CD4-positive, alpha-beta T cell (primary cell): ENCODE measurements around the gene FCGBP. TPM values are rescaled to one million over a fixed set of nuclear protein-coding genes. Genes with fewer than 3 reads are reported as not detected.

Source experiments
- ATAC-seq: fragments of 200-7000 bp; cut with Tn5 transposase; one replicate; pipeline ENCODE4 v1.10.0; 2022; ENCODE audit warnings: mild to moderate bottlenecking; ENCODE audit not compliant: poor library complexity
- CTCF ChIA-PET: fragments of 350-600 bp; sonication (Branson Sonifier 250); formaldehyde crosslinking; loops from one replicate; lab custom pipeline; 2021; ENCODE audit warnings: antibody characterized with exemption, inconsistent platforms; lab: Charles Lee
- POLR2A ChIA-PET: fragments of 350-600 bp; sonication (Branson Sonifier 250); formaldehyde crosslinking; loops from one replicate; lab custom pipeline; 2021; ENCODE audit warnings: antibody characterized with exemption, inconsistent platforms; lab: Charles Lee
- DNase-seq, 14 experiments: peaks; one replicate each; pipeline ENCODE4 v3.0.0-alpha.2; 2013 to 2020; ENCODE audit warnings: mixed read lengths in 2 of 14
- H3K27ac ChIP-seq, 2 donors: one replicate each; pipeline versions ENCODE4 v1.5.1 to v1.7.0; 2013; ENCODE audit warnings: low read length in 2 of 2, low read depth in 1 of 2, mild to moderate bottlenecking in 1 of 2
- H3K27me3 ChIP-seq, 2 experiments: 1 replicate in 1 of 2; 2 replicates in 1 of 2; pipeline versions ENCODE4 v1.6.1 to v1.7.0; 2013; ENCODE audit warnings: low read length in 2 of 2, control low read depth in 1 of 2, mild to moderate bottlenecking in 1 of 2, moderate library complexity in 1 of 2; ENCODE audit not compliant: insufficient read depth in 2 of 2, control insufficient read depth in 1 of 2
- H3K36me3 ChIP-seq: one replicate; pipeline ENCODE4 v1.6.1; 2013; ENCODE audit warnings: low read length, control low read depth; ENCODE audit not compliant: insufficient read depth
- H3K4me1 ChIP-seq: one replicate; pipeline ENCODE4 v1.6.1; 2013; ENCODE audit warnings: low read length, control low read depth; ENCODE audit not compliant: insufficient read depth
- H3K4me3 ChIP-seq: one replicate; pipeline ENCODE4 v1.5.1; 2013; ENCODE audit warnings: mild to moderate bottlenecking, low read length, moderate library complexity
- H3K9me3 ChIP-seq, 2 experiments: 1 replicate in 1 of 2; 2 replicates in 1 of 2; pipeline versions ENCODE4 v1.6.1 to v1.7.0; 2013; ENCODE audit warnings: low read length in 2 of 2, mild to moderate bottlenecking in 2 of 2, control low read depth in 1 of 2, moderate library complexity in 1 of 2; ENCODE audit not compliant: control insufficient read depth in 1 of 2, insufficient read depth in 1 of 2
- H3K27ac Mint-ChIP-seq: one replicate; pipeline ENCODE4 v1.8.0; 2020; ENCODE audit warnings: mixed read lengths
- H3K27me3 Mint-ChIP-seq: one replicate; pipeline ENCODE4 v1.8.0; 2021; ENCODE audit warnings: mixed read lengths
- H3K36me3 Mint-ChIP-seq: one replicate; pipeline ENCODE4 v1.8.0; 2021; ENCODE audit warnings: low read depth, mixed read lengths
- H3K4me1 Mint-ChIP-seq: one replicate; pipeline ENCODE4 v1.8.0; 2021; ENCODE audit warnings: low read depth, mixed read lengths
- H3K4me3 Mint-ChIP-seq: one replicate; pipeline ENCODE4 v1.8.0; 2020; ENCODE audit warnings: mild to moderate bottlenecking, mixed read lengths
- H3K9me3 Mint-ChIP-seq: one replicate; pipeline ENCODE4 v1.8.0; 2020; ENCODE audit warnings: mixed read lengths
- CTCF ChIP-seq: fragments of 200-600 bp; IDR thresholded peaks from one replicate; pipeline ENCODE4 v1.8.0; 2022; ENCODE audit warnings: antibody characterized with exemption, mild to moderate bottlenecking
- intact Hi-C, 2 experiments: fragments of 100-400 bp; cut with DNase I in 1 of 2; cut with micrococcal nuclease in 1 of 2; formaldehyde crosslinking; loops; one replicate each; pipeline versions ENCODE4 v1.15.1 to v1.9.0; 2023 to 2025; cut with DNase I, micrococcal nuclease
- total RNA-seq, 174 experiments: library from RNA in 2 of 174; stranded (reverse) in 2 of 174; gene quantifications; one replicate each; pipeline ENCODE4 v1.2.3 and lab custom pipeline; 2021 to 2026

Gene FCGBP
- total RNA-seq, 2 experiments from 2014 or later, result 16.3 to 19.1 TPM

GRCh38 chr19:39919976-39920375 is 14.5 kb downstream of the FCGBP start:
- Histone ChIP-seq H3K4me3 (no peak overlapping the region), H3K27ac (no peak overlapping the region), H3K27me3 (no peaks in the 10 kb centered on the region), H3K9me3 (peaks cover 0 to 4% of the 10 kb centered on the region in 2 experiments), H3K36me3 (no peaks in the 10 kb centered on the region), H3K4me1 (peaks cover 6% of the 10 kb centered on the region)
- Mint-ChIP-seq H3K27ac (no peak overlapping the region), H3K4me1 (peaks cover 21% of the 10 kb centered on the region), H3K27me3 (no peaks in the 10 kb centered on the region), H3K4me3 (no peak overlapping the region), H3K9me3 (no peaks in the 10 kb centered on the region), H3K36me3 (peaks cover 41% of the 10 kb centered on the region)
- CTCF ChIA-PET, result no interaction called here
- DNase-seq (no peak), ATAC-seq (no peak)
- intact Hi-C loops, result no loop called here
- POLR2A ChIA-PET, result no interaction called here
- no peak for TF ChIP-seq CTCF

- no peak overlapping the region for H3K27ac ChIP-seq
- no peaks in the 10 kb centered on the region for H3K36me3 ChIP-seq
- ATAC-seq (no peak), DNase-seq (no peak)
- H3K4me3 ChIP-seq, result no peak overlapping the region
- no peak overlapping the region for H3K4me3 Mint-ChIP-seq
- intact Hi-C loops, result no loop called here
- no peak for TF ChIP-seq CTCF
- H3K4me1 Mint-ChIP-seq, result peaks cover 21% of the 10 kb centered on the region
- no peaks in the 10 kb centered on the region for H3K27me3 Mint-ChIP-seq
- H3K9me3 ChIP-seq, result peaks cover 0 to 5% of the 10 kb centered on the region in 2 experiments
- H3K4me1 ChIP-seq, result peaks cover 6% of the 10 kb centered on the region
- H3K9me3 Mint-ChIP-seq, result no peaks in the 10 kb centered on the region
- H3K36me3 Mint-ChIP-seq, result peaks cover 42% of the 10 kb centered on the region
- H3K27me3 ChIP-seq, result no peaks in the 10 kb centered on the region
- CTCF ChIA-PET, result no interaction called here
- POLR2A ChIA-PET, result no interaction called here
- no peak overlapping the region for H3K27ac Mint-ChIP-seq
Observed at GRCh38 chr19:39918183-39918651, 16.2 kb downstream of the FCGBP start.

- no peaks in the 10 kb centered on the region for H3K36me3 ChIP-seq
- no peak overlapping the region for H3K4me3 Mint-ChIP-seq
- intact Hi-C loops, result no loop called here
- H3K9me3 ChIP-seq, result peaks cover 0 to 5% of the 10 kb centered on the region in 2 experiments
- POLR2A ChIA-PET, result no interaction called here
- peaks cover 38% of the 10 kb centered on the region for H3K36me3 Mint-ChIP-seq
- H3K27ac ChIP-seq, result no peak overlapping the region
- no peak overlapping the region for H3K27ac Mint-ChIP-seq
- DNase-seq, result no peak
- H3K4me1 Mint-ChIP-seq, result peaks cover 21% of the 10 kb centered on the region
- TF ChIP-seq CTCF, result no peak
- no peaks in the 10 kb centered on the region for H3K27me3 ChIP-seq
- H3K4me1 ChIP-seq, result peaks cover 6% of the 10 kb centered on the region
- H3K27me3 Mint-ChIP-seq, result no peaks in the 10 kb centered on the region
- H3K9me3 Mint-ChIP-seq, result no peaks in the 10 kb centered on the region
- H3K4me3 ChIP-seq, result no peak overlapping the region
- ATAC-seq, result no peak
- CTCF ChIA-PET, result no interaction called here
Observed at GRCh38 chr19:39917561-39918182, 16.8 kb downstream of the FCGBP start.
